ENCODE data around the gene PCSK5. TPM values are rescaled to one million over a fixed set of nuclear protein-coding genes. Genes with fewer than 3 reads are reported as not detected.

The PCSK5 gene
- total and polyA plus RNA-seq, 2 donors (not counting 3 experiments of a cell fraction or from before 2014, with no cell fraction given): 2.6 to 4.8 TPM

DNA sequence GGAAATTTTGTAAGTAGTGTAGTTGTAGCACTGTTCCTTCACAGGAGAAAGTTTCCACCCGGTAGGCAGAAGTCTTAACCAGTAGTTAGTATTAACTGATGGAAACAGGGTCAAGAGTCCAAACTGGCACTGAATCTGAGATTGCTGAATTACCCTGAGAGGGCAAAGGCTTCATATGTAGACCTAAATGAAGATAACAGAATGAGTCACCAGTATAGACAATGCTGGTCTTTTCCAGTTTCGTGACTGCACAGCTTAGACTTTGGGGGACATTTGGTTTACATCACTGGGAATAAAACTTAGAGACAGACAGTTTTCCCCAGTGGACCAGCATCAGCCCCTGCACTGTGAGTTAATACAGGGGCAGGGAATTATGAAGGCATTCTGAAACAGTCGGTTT is 60.5 kb downstream of the PCSK5 start:
- TF ChIP-seq, protein P1, sequence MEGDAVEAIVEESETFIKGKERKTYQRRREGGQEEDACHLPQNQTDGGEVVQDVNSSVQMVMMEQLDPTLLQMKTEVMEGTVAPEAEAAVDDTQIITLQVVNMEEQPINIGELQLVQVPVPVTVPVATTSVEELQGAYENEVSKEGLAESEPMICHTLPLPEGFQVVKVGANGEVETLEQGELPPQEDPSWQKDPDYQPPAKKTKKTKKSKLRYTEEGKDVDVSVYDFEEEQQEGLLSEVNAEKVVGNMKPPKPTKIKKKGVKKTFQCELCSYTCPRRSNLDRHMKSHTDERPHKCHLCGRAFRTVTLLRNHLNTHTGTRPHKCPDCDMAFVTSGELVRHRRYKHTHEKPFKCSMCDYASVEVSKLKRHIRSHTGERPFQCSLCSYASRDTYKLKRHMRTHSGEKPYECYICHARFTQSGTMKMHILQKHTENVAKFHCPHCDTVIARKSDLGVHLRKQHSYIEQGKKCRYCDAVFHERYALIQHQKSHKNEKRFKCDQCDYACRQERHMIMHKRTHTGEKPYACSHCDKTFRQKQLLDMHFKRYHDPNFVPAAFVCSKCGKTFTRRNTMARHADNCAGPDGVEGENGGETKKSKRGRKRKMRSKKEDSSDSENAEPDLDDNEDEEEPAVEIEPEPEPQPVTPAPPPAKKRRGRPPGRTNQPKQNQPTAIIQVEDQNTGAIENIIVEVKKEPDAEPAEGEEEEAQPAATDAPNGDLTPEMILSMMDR (IDR thresholded peaks at IDR 0.05; ENCODE audit: extremely low read depth in 1 of 2, insufficient read depth in 1 of 2, low read depth in 1 of 2, low read length in 2 of 2): no peak
- peak; percentile 13 for TF ChIP-seq JUN (IDR thresholded peaks at IDR 0.05; ENCODE audit: borderline replicate concordance, insufficient read depth, insufficient read length, low read depth)
- Histone ChIP-seq H3K9me1 (replicated peaks; ENCODE audit: control insufficient read depth, extremely low read depth, insufficient read depth, low read length) (no peaks in the 10 kb centered on the region), H4K20me1 (replicated peaks; ENCODE audit: control insufficient read depth, extremely low read depth, insufficient read depth, low read length) (no peaks in the 10 kb centered on the region), H3K4me3 (replicated peaks in 1 of 3; ENCODE audit: insufficient read depth in 1 of 3, low read depth in 1 of 3, low read length in 3 of 3) (no peak overlapping the region), H3K79me2 (ENCODE audit: control insufficient read depth, insufficient read depth, low read length) (no peaks in the 10 kb centered on the region), H3K36me3 (ENCODE audit: control insufficient read depth in 2 of 2, extremely low read depth in 1 of 2, insufficient read depth in 2 of 2, low read length in 2 of 2) (no peaks in the 10 kb centered on the region), H2AFZ (ENCODE audit: low read depth, low read length) (no peak overlapping the region), H3K9me3 (replicated peaks; ENCODE audit: control insufficient read depth, insufficient read depth, low read length) (no peaks in the 10 kb centered on the region), H3K27me3 (ENCODE audit: control insufficient read depth in 2 of 2, insufficient read depth in 2 of 2, low read length in 2 of 2) (no peaks in the 10 kb centered on the region), H3K4me1 (ENCODE audit: control insufficient read depth, extremely low read depth, insufficient read depth, low read length) (no peaks in the 10 kb centered on the region), H3K4me2 (ENCODE audit: insufficient read depth, low read length) (no peak overlapping the region), H3K9ac (replicated peaks; ENCODE audit: extremely low read depth, insufficient read depth, low read length) (no peak overlapping the region), H3K27ac (ENCODE audit: insufficient read depth, low read depth, low read length) (no peak overlapping the region)
- dilution Hi-C loops (cut with MboI; ENCODE audit: extremely low pct_ligation_motif_present, low sequenced_read_pairs): no loop called here
- DNase-seq (ENCODE audit: low read depth, low spot score) (peak; percentile 11), FAIRE-seq (no peak)
- ChIA-PET CTCF (interaction anchor here (1.0 kb wide), 1 partner anchor 12 kb away, joined by 3 read pairs; no protein-coding TSS in a partner anchor), POLR2A (no interaction called here)
- intact Hi-C loops (cut with micrococcal nuclease): no loop called here
- no TSS peak for BruUV-seq (replicated peaks)

DNA sequence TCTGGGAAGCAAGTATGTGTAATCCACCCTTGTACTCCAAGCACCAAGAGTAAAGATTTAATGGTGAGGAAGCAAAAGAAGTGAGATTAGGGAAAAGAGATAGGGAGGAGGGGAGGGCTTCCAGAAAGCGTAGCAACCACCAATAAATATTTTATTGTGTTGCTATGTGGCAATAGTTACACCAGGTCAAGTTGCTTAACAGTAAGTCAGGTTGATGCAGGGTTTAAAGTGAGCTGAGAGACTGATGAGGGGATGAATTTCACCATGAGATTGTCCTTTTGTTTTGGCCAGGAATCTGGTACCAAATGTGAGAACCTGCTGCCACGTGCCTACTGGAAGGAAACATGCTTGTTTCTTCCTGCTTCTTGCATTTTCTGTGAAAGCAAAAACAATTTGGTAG is 62.7 kb downstream of the PCSK5 start:
- intact Hi-C loops (cut with micrococcal nuclease) (no loop called here), dilution Hi-C loops (cut with MboI; ENCODE audit: extremely low pct_ligation_motif_present, low sequenced_read_pairs) (no loop called here)
- H3K4me1 ChIP-seq (ENCODE audit: control insufficient read depth, extremely low read depth, insufficient read depth, low read length): no peaks in the 10 kb centered on the region
- H3K4me2 ChIP-seq (ENCODE audit: insufficient read depth, low read length): no peak overlapping the region
- no peaks in the 10 kb centered on the region for H3K9me3 ChIP-seq (replicated peaks; ENCODE audit: control insufficient read depth, insufficient read depth, low read length)
- H2AFZ ChIP-seq (ENCODE audit: low read depth, low read length): no peak overlapping the region
- DNase-seq (ENCODE audit: low read depth, low spot score) (no peak), FAIRE-seq (no peak)
- H3K36me3 ChIP-seq (ENCODE audit: control insufficient read depth in 2 of 2, extremely low read depth in 1 of 2, insufficient read depth in 2 of 2, low read length in 2 of 2): no peaks in the 10 kb centered on the region
- no peaks in the 10 kb centered on the region for H3K27me3 ChIP-seq (ENCODE audit: control insufficient read depth in 2 of 2, insufficient read depth in 2 of 2, low read length in 2 of 2)
- H3K79me2 ChIP-seq (ENCODE audit: control insufficient read depth, insufficient read depth, low read length): no peaks in the 10 kb centered on the region
- no peaks in the 10 kb centered on the region for H3K9me1 ChIP-seq (replicated peaks; ENCODE audit: control insufficient read depth, extremely low read depth, insufficient read depth, low read length)
- H3K9ac ChIP-seq (replicated peaks; ENCODE audit: extremely low read depth, insufficient read depth, low read length): no peak overlapping the region
- POLR2A ChIA-PET: no interaction called here
- CTCF ChIA-PET: interaction anchor here (0.5 kb wide), 1 partner anchor 349 kb away, joined by 3 read pairs; no protein-coding TSS in a partner anchor
- no peaks in the 10 kb centered on the region for H4K20me1 ChIP-seq (replicated peaks; ENCODE audit: control insufficient read depth, extremely low read depth, insufficient read depth, low read length)
- H3K4me3 ChIP-seq (replicated peaks in 1 of 3; ENCODE audit: insufficient read depth in 1 of 3, low read depth in 1 of 3, low read length in 3 of 3): no peak overlapping the region
- no peak for TF ChIP-seq FOS (IDR thresholded peaks at IDR 0.05; ENCODE audit: borderline replicate concordance, insufficient read depth, low read length)
- no peak for TF ChIP-seq POLR2A (IDR thresholded peaks at IDR 0.05; ENCODE audit: low read depth, low read length)
- TF ChIP-seq EZH2 (IDR thresholded peaks at IDR 0.05; ENCODE audit: borderline replicate concordance, low read depth, low read length, severe bottlenecking): no peak
- TF ChIP-seq MAX (IDR thresholded peaks at IDR 0.05; ENCODE audit: insufficient read depth, insufficient read length): no peak
- no peak for TF ChIP-seq POLR2AphosphoS5 (IDR thresholded peaks at IDR 0.05; ENCODE audit: insufficient read depth, low read depth, low read length)
- no peak for TF ChIP-seq JUN (IDR thresholded peaks at IDR 0.05; ENCODE audit: borderline replicate concordance, insufficient read depth, insufficient read length, low read depth)
- TF ChIP-seq, protein P1 (IDR thresholded peaks at IDR 0.05; ENCODE audit: extremely low read depth in 1 of 2, insufficient read depth in 1 of 2, low read depth in 1 of 2, low read length in 2 of 2): no peak
- no TSS peak for BruUV-seq (replicated peaks)
- H3K27ac ChIP-seq (ENCODE audit: insufficient read depth, low read depth, low read length): no peak overlapping the region
